HL-60 (cell line): ENCODE data around the gene ESR2.

Experiments
- DNase-seq, 2 experiments: peaks; one replicate each; pipeline ENCODE4 v3.0.0-alpha.2; 2010 to 2020; ENCODE audit warnings: low read depth in 1 of 2, low spot score in 1 of 2
- H3K27ac ChIP-seq: fragments of 250-450 bp; sonication (Bioruptor Pico); replicated peaks from 2 replicates; pipeline ENCODE4 v1.5.1; 2020; ENCODE audit warnings: mild to moderate bottlenecking, moderate library complexity
- H3K27me3 ChIP-seq: fragments of 250-450 bp; sonication (Bioruptor Pico); 2 replicates; pipeline ENCODE4 v1.5.1; 2021; ENCODE audit warnings: mild to moderate bottlenecking, moderate library complexity; ENCODE audit not compliant: insufficient read depth, poor library complexity, severe bottlenecking
- H3K4me3 ChIP-seq: replicated peaks from 2 replicates; pipeline ENCODE4 v1.5.1; 2011; ENCODE audit warnings: mild to moderate bottlenecking, control low read depth, low read length; ENCODE audit not compliant: insufficient read depth
- CTCF ChIP-seq: IDR thresholded peaks from one replicate; pipeline ENCODE4 v1.5.1; 2011; ENCODE audit warnings: low read length, control low read depth, inconsistent platforms; ENCODE audit not compliant: insufficient read depth
- GABPA ChIP-seq: IDR thresholded peaks from 2 replicates; pipeline ENCODE4 v1.6.1; 2012; ENCODE audit warnings: low read depth
- POLR2AphosphoS5 ChIP-seq: IDR thresholded peaks from 2 replicates; pipeline ENCODE4 v1.6.1; 2012; ENCODE audit warnings: low read depth
- REST ChIP-seq: IDR thresholded peaks from 2 replicates; pipeline ENCODE4 v1.6.1; 2012; ENCODE audit warnings: low read depth; ENCODE audit not compliant: insufficient replicate concordance
- SPI1 ChIP-seq: IDR thresholded peaks from 2 replicates; pipeline ENCODE4 v1.6.1; 2012; ENCODE audit warnings: low read depth, mild to moderate bottlenecking, borderline replicate concordance

The ESR2 gene

DNA sequence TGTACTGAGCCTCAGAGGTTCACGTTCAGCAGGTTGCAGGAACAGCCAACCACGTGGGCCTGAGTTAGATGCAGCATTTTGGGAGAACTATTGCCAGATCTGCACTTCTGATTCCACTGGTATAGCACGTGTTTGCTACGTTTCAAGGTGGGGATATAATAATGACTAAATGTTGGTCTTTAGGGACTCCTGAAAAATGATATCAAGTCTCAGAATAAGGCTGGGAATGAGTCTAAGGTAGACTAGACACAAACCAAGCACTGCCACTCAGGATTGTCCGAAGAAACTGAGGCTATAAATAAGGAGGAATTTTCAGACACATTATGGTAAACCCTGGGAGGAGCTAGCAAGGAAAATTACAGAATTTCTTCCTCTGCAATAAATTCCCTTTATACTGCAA lies 98.1 kb downstream of the ESR2 start:
- no peak overlapping the region for H3K27ac ChIP-seq
- no peak for TF ChIP-seq REST
- no peak for TF ChIP-seq SPI1
- TF ChIP-seq CTCF, result no peak
- TF ChIP-seq GABPA, result no peak
- no peak for TF ChIP-seq POLR2AphosphoS5
- peaks cover 2% of the 10 kb centered on the region for H3K27me3 ChIP-seq
- no peak overlapping the region for H3K4me3 ChIP-seq
- no peak for DNase-seq

DNA sequence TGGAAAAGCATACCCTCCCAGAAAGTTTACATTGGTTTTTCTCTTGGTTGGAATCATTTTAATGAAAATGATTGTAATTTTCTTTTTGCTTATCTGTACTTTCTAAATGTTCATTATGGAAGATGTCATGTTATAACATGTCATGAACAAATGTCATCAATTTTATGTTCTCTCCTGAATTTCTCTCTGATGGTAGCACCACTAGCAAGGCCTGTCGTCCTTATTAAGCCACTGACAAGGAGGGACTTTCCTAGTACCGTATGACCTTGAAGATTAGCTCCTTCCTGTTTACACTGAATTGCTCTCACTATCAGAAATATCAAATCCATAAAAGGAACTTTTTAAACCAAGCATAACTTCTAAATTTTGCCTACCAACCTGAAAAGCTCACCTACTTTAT lies 99.0 kb downstream of the ESR2 start:
- H3K27me3 ChIP-seq, result peaks cover 2% of the 10 kb centered on the region
- no peak overlapping the region for H3K27ac ChIP-seq
- no peak for DNase-seq
- no peak overlapping the region for H3K4me3 ChIP-seq
- no peak for TF ChIP-seq CTCF
- no peak for TF ChIP-seq SPI1
- TF ChIP-seq POLR2AphosphoS5, result no peak
- no peak for TF ChIP-seq REST
- no peak for TF ChIP-seq GABPA

DNA sequence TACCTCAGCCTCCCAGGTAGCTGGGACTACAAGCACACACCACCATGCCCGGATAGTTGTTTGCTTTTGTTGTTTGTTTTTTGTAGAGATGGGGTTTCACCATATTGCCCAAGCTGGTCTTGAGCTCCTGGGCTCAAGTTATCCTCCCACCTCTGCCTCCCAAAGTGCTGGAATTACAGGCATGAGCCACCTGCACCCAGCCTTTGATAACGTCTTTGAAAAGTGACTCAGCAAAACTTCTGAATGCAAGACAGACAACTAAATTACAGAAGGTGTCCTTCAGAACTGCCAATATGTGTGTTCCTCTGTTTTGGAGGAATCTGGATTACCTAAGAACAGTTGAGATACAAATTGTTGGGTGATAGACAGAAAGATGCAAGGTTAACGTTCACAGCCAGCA lies 99.8 kb downstream of the ESR2 start:
- H3K27me3 ChIP-seq, result peaks cover 2% of the 10 kb centered on the region
- TF ChIP-seq GABPA (no peak), CTCF (no peak), SPI1 (no peak), POLR2AphosphoS5 (no peak), REST (no peak)
- DNase-seq, result no peak
- no peak overlapping the region for H3K27ac ChIP-seq
- H3K4me3 ChIP-seq, result no peak overlapping the region
